HG03521 (cell line): ENCODE data around the gene PINLYP.
"Not testable (repeated sequence)": the region's sequence is repeated elsewhere in the genome, so short reads cannot be mapped to it uniquely, and the experiment has no call there.

ENCODE experiments used
- ATAC-seq: cut with Tn5 transposase; IDR thresholded peaks from one replicate; pipeline ENCODE4 v1.9.1; 2021; ENCODE audit warnings: mild to moderate bottlenecking, moderate library complexity; ENCODE audit not compliant: unreplicated experiment

The PINLYP gene

DNA sequence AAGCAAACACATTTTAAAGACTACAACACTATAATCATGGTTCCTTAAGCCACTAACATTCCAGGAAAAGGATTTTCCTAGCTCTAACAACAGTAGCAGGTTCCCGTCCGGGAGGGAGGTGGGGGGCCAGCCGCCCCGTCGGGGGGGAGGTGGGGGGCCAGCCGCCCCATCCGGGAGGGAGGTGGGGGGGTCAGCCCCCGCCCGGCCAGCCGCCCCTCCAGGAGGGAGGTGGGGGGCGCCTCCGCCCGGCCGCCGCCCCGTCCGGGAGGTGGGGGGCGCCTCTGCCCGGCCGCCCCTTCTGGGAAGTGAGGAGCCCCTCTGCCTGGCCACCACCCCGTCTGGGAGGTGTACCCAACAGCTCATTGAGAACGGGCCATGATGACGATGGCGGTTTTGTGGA is 27.7 kb upstream of the PINLYP start:
- ATAC-seq, result not testable (repeated sequence)

DNA sequence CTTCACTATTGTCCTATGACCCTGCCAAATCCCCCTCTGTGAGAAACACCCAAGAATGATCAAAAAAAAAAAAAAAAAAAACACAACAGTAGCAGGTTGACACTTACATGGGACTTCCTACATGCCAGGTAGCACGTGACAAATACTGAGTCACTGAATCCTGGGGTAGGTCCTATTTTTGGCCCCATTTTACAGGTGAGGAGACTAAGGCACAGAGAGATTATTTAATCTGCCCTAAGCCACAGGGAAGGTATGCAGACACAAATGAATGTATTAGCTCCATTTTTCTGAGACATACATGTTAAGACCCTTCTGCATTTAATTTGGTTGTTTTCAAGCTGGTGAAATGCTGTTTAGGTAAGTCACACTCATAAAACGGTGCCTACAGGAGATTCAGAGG is 26.9 kb upstream of the PINLYP start:
- no peak for ATAC-seq

DNA sequence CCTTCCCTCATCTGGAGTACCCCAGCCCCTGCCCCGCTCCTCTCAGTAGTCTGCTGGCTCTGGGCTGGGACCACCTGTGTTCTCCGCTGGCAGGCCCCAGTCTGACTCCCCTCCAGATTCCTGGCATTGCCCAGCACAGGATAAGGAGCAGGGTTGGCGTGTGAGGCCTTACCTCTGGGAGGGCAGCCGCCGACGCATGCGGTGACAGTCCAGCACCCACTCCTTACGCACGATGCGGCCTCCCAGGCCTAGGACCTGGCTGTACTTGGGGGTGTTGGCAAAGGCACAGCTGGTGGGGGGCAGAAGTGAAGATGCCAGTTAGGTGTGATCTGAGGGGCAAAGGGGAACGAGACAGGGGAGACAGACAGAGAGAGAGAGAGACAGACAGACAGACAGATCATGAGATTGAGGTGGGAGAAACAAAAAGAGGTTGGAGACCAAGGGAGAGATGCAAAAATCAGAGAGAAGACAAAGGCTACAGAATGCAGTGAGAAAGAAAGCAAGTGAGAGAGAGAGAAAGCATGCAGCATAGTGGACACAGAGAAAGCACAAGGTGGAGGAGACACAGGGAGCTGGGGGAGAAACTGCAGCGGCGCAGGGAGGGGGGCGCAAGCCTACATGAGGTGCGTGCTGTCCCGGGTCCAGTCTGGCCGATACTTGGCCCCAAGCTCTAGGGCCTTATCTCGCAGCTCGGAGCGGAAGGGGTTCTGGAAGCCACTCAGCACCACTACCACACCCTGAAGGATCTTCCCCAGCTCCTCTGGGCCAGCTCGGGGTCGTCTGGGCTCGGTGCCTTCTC is 24.0 kb upstream of the PINLYP start:
- no peak for ATAC-seq

DNA sequence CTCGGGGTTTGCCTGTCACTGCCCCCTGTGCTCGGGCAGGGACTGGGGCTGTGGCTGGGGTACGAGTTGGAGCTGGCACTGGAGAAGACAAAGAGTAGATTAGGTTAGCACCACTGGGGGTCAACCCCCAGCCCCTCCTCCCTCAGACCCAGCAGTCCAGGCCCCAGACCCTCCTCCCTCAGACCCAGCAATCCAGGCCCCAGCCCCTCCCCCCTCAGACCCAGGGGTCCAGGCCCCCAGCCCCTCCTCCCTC is 23.5 kb upstream of the PINLYP start:
- ATAC-seq, result no peak

DNA sequence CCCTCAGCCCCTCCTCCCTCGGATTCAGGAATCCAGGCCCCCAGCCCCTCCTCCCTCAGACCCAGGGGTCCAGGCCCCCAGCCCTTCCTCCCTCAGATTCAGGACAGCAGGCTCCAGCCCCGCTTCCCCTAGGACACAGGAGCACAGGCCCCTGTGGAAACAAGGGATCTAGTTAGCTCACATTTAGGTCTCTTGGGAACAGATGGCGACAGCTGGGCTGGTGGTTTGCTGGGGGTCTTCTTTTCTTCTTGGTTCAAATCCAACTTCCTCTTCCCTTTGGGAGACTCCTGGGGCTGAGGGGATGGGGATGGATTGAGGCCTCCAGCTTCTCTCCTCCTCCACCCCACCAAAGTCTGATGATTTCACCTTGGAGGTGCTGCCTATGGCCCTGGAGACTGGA is 23.0 kb upstream of the PINLYP start:
- no peak for ATAC-seq

DNA sequence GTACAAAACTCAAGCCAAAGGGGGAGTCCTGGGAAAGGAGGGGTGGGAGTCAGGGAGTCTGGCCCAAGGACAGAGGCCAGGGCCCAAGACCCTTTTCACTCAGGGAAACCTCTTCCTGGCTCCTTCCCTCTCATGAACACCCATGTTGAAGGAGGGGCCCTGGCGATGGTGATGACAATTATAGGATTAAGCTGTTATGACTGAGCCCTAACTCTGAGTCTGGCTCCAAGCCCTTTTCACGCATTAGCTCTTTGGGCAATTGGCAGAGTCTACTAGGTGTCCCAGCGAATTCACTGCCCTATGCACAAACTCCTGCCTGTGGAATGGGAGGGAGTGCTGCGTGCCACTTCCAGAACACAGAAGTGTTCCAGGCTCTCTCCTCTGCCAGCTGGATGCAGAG is 21.9 kb upstream of the PINLYP start:
- no peak for ATAC-seq

DNA sequence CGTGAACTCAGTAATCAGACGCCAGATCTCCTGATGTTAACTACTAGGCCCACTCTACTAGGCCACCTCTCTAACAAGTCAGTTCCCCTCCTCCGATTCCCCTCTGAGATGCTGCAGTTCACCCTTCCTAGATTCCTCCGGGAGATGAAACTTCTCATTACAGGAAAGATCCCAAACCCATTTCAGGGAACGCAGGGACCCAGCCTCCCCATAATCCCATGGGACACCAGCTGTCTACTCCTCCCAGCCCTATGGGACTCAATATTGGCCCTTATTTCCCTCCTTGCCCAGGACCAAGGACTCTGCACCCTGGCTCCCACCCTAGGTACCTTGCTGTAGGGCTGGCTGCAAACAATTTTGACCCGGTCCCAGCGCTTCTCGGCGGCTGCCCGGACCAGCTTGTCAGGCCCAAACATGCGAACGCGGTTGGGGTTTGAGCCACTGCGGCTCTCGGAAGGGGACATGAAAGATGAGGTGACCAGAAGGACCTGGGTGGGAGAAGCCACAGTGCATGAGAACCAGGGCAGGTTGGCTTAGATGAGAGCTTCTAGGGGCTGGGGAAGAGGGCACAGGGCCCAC is 21.2 kb upstream of the PINLYP start:
- no peak for ATAC-seq

DNA sequence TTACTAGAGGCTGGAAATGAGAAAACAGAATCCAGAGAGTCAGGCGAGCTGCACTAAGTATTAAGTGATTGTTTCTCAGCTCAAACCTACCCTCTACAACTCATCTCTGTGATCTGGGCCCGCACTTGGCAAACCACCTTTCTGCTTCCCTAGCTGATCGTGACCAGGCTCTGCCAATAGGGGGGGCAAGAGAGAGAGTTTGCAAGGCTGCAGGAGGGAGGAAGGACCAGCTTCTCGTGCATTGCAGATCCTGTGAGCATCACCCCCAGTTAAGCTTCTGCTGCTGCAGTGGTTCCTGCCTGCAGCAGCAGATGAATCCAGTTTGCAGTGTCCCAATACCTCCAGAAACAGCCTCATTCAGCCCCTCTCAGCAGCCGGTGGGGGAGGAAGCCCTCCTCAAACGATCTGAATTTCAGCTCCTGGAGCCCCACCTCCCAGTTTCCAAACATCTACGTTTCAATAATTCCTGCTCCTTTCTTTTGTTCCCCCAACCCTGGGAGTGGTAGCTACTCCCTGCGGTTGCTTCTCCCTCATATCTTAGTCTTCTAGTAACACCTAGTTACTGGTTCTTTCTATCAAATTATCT is 20.3 kb upstream of the PINLYP start:
- no peak for ATAC-seq

DNA sequence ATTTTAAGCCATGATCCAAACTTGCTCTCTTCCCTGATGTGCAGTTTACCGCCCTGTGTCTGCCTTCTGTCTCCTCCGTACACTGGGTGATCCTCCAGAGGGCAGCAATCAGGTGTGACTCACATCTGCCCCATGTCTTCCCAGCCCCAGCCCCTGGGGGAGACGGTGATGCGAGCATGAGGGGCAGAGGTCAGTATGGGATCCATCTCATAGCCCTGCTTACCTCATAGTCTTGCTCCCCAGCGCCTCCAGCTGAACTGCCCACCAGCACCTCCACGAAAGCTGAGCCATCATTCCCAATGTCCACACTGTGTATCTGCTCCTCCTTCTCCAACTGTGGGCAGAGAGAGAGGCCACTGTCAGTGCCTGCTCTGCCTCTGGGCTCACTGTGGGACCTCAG is 14.9 kb upstream of the PINLYP start:
- ATAC-seq, result no peak

DNA sequence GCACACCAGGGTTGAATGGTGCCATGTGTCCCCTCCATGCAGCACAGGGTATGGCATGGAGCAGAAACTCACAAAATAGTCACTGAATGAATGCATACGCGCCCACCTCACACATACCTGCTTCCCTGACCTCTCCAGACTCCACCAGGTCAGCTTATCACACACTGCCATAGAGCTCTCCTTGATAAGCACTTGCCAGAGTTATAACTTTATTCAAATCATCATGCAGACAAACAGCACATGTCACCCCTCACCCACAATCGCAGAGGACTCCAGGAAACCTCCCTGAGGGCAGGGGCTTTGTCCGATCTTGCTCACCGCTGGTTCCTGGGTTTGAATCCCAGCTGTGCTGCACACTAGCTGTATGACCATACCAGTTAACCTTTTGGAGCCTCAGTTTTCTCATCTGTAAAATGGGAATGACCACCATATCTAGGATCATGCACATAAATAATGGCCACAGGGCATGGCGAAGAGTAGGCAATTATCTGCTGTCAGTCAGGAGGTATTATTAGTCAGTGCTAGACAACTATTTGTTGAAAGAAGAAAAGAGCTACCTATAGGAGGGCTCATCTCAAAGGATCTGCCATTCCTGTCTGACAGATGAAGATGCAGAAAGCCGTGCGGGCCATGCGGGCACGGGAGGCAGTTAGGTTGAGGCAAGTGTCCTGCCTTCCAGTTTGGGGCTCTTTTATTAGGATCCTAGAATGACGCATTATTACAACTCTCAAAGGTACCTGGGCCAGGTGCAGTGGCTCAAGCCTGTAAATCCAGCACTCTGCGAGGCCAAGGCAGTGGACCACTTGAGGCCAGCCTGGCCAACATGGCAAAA is 14.2 kb upstream of the PINLYP start:
- no peak for ATAC-seq

DNA sequence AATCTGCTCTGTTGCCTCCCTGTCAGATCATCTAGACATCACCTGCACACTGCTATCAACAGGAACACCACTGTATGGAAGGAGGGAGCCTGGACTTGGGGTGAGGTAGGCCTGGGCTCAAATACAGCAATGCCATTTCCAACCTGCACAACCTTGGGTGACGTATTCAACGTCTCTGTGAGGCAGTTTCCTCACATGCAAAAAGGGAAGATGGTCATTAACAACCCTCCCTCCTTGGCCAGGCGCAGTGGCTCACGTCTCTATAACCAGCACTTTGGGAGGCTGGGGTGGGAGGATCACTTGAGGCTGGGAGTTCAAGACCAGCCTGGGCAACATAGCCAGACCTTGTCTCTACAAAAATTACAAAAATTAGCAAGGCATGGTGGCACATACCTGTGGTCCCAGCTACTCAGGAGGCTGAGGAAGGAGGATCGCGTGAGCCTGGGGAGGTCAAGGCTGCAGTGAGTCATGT is 13.3 kb upstream of the PINLYP start:
- ATAC-seq, result no peak

DNA sequence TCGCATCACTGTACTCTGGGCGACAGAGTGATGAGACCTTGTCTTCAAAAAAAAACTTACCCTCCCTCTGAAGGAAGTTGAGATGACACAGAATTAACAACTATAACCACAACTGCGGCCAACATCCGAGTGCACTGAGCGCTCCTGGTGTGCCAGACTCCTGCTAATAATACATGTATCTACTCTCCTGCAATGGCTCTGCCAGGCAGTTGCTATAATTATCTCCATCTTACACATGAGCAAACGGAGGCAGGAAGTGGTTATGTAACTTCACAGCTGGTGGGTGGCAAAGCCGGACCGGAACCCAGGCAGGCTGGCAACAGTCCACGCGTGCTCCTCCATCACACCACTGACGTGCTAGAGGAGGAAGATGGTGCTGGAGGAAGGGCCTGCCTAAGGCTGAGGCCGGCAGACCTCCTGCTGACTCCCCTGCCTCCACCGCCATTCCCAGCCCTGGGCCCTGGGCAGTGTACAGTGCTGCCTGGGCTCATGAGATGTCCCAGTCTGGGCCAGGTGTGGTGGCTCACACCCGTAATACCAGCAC is 12.8 kb upstream of the PINLYP start:
- ATAC-seq, result peak; percentile 55

DNA sequence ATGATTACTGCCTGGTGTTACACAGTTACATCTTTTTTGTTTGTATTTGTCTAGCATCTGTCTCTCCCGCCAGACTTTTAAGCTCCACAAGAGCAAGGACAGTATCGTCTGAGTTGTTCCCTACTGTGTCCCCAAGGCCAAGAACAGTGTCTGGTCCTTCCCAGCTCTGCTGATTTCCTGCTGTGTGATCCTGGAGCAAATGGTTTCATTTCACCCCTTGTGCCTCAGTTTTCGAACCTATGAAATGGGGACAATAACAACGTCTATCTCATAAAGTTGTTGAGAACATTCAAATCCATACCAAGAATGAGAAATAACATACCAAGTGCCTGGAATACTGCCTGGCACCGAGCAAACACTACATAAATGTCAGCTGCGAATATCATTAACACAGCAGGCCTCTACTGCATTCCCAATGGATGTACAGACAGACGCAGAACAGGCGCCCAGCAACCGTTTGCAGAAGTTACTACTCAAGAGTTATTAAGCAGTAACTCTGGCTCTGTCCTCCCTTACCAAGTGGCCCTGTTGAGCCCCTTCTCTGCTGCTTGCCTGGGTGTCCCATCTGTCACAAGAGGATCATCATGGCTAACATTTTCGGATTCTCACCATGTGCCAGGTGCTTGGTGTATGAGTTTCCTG is 11.7 kb upstream of the PINLYP start:
- no peak for ATAC-seq

DNA sequence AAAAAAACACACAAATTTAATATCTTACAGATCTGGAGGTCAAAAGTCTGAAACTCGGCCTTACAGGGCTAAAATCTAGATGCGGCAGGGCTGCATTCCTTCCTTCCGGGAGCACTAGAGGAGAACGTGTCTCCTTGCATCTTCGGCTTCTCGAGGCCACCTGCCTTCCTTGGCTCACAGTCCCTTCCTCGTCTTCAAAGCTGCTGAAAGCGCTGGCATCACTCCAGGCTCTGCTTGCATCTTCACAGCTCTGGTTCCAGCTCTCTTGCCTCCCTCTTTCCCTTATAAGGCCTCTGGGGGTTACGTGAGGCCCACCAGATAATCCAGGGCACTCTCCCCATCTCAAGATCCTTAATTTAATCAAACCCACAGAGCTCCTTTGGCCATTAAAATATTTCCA is 10.8 kb upstream of the PINLYP start:
- ATAC-seq, result no peak

DNA sequence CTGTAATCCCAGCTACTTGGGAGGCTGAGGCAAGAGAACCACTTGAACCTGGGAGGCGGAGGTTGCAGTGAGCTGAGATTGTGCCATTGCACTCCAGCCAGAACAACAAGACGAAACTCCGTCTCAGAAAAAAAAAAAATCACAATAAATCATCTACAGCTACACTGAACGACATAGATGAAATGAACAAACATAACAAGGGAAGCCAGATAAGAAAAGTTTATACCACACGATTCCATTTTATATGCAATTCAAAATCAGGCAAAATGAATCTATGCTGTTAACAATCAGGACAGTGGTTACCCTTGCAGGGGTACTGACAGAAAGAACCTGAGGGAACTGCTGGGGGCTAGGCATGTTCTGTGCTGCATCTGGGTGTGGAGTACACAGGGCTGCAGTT is 5.9 kb upstream of the PINLYP start:
- ATAC-seq, result no peak

DNA sequence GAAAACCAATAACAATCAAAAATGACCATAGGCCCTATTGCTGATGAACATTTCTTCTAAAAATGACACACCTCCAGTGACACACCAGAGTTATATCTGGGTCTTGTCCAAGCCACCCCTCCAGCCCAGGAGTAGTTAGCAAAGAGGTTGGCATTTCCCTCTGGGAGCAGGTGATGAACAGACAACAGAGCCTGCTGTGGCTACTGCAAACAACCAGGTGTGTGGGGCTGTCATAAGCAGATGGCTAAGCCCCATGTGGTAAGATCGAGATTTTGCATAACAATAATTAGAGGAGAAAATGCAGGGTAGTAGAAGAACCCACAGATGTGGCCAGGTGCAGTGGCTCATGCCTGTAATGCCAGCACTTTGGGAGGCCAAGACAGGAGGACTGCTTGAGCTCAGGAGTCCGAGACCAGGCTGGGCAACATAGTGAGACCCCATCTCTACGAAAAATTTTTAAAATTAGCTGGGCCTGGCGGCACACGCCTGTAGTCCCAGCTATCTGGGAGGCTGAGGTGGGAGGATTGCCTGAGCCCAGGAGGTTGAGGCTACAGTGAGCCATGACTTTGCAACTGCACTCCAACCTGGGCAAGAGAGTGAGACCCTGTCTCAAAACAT is 5.3 kb upstream of the PINLYP start:
- ATAC-seq, result no peak

DNA sequence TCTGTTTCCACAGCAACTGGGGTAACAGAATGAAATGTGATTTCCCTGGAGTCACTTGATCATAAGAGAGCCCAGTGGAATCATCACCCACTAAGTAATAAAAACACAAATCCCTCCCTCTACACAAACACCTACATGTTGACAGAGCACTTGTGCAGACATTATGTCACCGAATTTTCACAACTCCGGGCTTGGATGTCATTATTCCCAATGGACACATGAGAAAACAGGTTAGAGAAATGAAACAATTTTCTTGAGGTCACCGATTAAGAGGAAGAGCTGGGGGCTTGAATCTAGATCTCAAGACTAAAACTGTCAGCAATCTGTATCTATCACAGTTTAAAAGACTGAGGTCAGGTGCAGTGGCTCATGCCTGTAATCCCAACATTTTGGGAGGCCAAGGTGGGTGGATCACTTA is 3.4 kb upstream of the PINLYP start:
- no peak for ATAC-seq

DNA sequence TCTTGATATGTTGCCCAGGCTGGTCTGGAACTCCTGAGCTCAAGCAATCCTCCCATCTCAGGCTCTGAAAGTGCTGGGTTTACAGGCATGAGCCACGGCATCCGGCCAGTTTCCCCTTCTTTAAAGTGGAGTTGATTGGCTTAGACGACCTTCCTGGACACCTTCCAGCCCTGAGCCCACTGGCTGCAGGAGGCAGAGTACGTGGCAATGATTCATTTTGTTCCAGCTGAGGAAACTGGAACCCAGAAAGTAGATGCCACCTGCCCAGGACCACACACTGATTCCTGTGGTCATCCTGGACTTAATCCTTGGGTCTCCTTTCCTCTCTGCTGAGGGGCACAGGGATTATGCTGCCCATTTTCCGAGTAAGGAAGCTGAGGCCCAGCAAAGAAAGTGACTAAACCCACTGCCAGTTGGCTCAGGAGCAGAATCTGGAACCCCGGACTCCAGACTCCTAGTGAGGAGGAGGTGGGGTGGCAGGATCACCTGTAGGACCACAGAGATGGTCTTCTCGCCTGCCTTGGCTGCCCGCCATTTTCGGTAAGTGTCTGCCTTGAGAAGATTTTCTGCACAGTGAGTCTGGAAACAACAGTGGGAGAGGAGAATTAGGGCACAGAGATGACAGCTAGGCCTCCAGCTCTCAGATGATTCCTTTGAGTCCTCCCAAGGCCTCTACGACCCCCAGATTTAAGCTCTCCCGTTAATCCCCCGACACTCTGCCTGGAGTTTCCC is 1.0 kb upstream of the PINLYP start:
- ATAC-seq, result no peak

DNA sequence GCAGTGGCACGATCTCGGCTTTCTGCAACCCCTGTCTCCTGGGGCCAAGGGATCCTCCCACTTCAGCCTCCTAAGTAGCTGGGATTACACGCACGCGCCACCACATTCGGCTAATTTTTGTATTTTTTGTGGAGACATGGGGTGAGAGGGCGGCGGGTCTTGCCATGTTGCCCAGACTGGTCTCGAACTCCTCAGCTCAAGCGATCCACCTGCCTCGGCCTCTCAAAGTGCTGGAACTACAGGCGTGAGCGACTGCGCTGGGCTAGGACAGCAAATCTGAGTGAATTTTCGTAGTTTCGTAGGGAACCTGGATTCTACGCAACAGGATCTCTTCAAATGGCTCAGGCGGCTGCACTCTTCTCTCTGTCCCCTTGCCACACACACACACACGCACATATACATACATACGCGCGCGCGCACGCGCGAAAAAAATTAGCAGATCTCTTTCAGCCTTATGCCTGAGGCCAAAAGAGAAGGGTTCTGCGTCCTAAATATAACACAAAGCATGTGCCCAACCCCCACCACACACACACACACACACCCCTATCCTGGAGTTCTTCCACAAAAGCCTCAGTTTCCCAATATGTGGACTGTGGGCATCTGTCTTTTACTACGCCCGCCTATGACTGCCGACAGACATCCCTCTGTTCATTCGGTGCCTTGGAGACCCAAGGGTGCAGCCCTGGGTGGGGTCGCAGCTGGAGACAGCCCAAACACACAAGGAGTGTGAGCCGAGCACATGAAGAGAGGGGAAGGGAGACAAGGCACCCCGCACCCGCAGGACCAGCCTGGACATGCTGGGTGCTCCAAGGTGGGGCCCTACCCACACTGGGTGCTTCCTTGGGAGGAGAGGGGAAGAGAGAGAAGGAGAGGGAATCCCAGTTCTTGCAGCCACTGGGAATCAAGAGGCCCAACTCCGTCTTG is 616 bp downstream of the PINLYP start:
- no peak for ATAC-seq
